ENCODE data around the gene DDX51. TPM values are rescaled to one million over a fixed set of nuclear protein-coding genes. Genes with fewer than 3 reads are reported as not detected.
"Not testable (repeated sequence)": the region's sequence is repeated elsewhere in the genome, so short reads cannot be mapped to it uniquely, and the experiment has no call there.

Gene DDX51
- total RNA-seq, 4 donors from 2014 or later = 9.1 to 12.8 (median 11.3) TPM

GRCh38 chr12:132108211-132108832, 35.8 kb downstream of the DDX51 start:
- H3K9me3 ChIP-seq = no peaks in the 10 kb centered on the region
- H3K27me3 ChIP-seq = no peaks in the 10 kb centered on the region
- no peaks in the 10 kb centered on the region for H3K4me1 ChIP-seq
- intact Hi-C loops (cut with DNase I) = no loop called here
- H3K27ac ChIP-seq (replicated peaks in 1 of 4) = no peak overlapping the region
- 78% methylated on average over 15 of the region's 16 CpGs for WGBS
- no peak for DNase-seq (ENCODE audit: extremely low spot score)
- no peak overlapping the region for H3K4me3 ChIP-seq
- TF ChIP-seq EP300 (IDR thresholded peaks at IDR 0.05) = no peak
- TF ChIP-seq POLR2A (IDR thresholded peaks at IDR 0.05; ENCODE audit: low read depth) = no peak
- TF ChIP-seq CTCF (IDR thresholded peaks at IDR 0.05) = no peak
- no peak for TF ChIP-seq POLR2AphosphoS5 (IDR thresholded peaks at IDR 0.05)
- peaks cover 28 to 89% (median 57%) of the 10 kb centered on the region in 4 donors for H3K36me3 ChIP-seq

- TF ChIP-seq EP300 (IDR thresholded peaks at IDR 0.05) (no peak), CTCF (IDR thresholded peaks at IDR 0.05) (no peak), POLR2AphosphoS5 (IDR thresholded peaks at IDR 0.05) (no peak), POLR2A (IDR thresholded peaks at IDR 0.05; ENCODE audit: low read depth) (no peak)
- H3K27ac ChIP-seq (replicated peaks in 1 of 4) = no peak overlapping the region
- no peaks in the 10 kb centered on the region for H3K27me3 ChIP-seq
- intact Hi-C loops (cut with DNase I) = no loop called here
- peaks cover 23 to 80% (median 51%) of the 10 kb centered on the region in 4 donors for H3K36me3 ChIP-seq
- WGBS = 97% methylated on average over 7 of the region's 7 CpGs
- no peaks in the 10 kb centered on the region for H3K9me3 ChIP-seq
- no peak for DNase-seq (ENCODE audit: extremely low spot score)
- H3K4me3 ChIP-seq = no peak overlapping the region
- no peaks in the 10 kb centered on the region for H3K4me1 ChIP-seq
Measured at GRCh38 chr12:132106921-132107320, 37.2 kb downstream of the DDX51 start.

- DNase-seq (ENCODE audit: extremely low spot score) = no peak
- WGBS = 93% methylated on average over 1 of the region's 6 CpGs
- intact Hi-C loops (cut with DNase I) = no loop called here
- Histone ChIP-seq H3K9me3 (no peaks in the 10 kb centered on the region), H3K4me1 (no peaks in the 10 kb centered on the region), H3K4me3 (no peak overlapping the region), H3K36me3 (peaks cover 20 to 72% (median 43%) of the 10 kb centered on the region in 4 donors), H3K27ac (replicated peaks in 1 of 4) (no peak overlapping the region), H3K27me3 (no peaks in the 10 kb centered on the region)
- no peak for TF ChIP-seq CTCF (IDR thresholded peaks at IDR 0.05)
- TF ChIP-seq POLR2A (IDR thresholded peaks at IDR 0.05; ENCODE audit: low read depth) = no peak
- TF ChIP-seq POLR2AphosphoS5 (IDR thresholded peaks at IDR 0.05) = no peak
- TF ChIP-seq EP300 (IDR thresholded peaks at IDR 0.05) = no peak
Measured at GRCh38 chr12:132105467-132105866, 38.7 kb downstream of the DDX51 start.

GRCh38 chr12:132103542-132104308, 40.4 kb downstream of the DDX51 start:
- TF ChIP-seq EP300 (IDR thresholded peaks at IDR 0.05) = no peak
- no peak for TF ChIP-seq POLR2A (IDR thresholded peaks at IDR 0.05; ENCODE audit: low read depth)
- no peak for TF ChIP-seq CTCF (IDR thresholded peaks at IDR 0.05)
- no peak for TF ChIP-seq POLR2AphosphoS5 (IDR thresholded peaks at IDR 0.05)
- no peaks in the 10 kb centered on the region for H3K27me3 ChIP-seq
- DNase-seq (ENCODE audit: extremely low spot score) = no peak
- no peak overlapping the region for H3K4me3 ChIP-seq
- no peak overlapping the region for H3K27ac ChIP-seq (replicated peaks in 1 of 4)
- intact Hi-C loops (cut with DNase I) = no loop called here
- no peaks in the 10 kb centered on the region for H3K9me3 ChIP-seq
- 94% methylated on average over 23 of the region's 26 CpGs for WGBS
- no peaks in the 10 kb centered on the region for H3K4me1 ChIP-seq
- H3K36me3 ChIP-seq = peaks cover 5 to 66% (median 39%) of the 10 kb centered on the region in 4 donors

GRCh38 chr12:132103072-132103471, 41.0 kb downstream of the DDX51 start:
- DNase-seq (ENCODE audit: extremely low spot score); H3K27me3 ChIP-seq; H3K4me3 ChIP-seq; intact Hi-C loops (cut with DNase I); H3K4me1 ChIP-seq; H3K27ac ChIP-seq (replicated peaks in 1 of 4); H3K9me3 ChIP-seq: not testable (repeated sequence)
- 80% methylated on average over 14 of the region's 14 CpGs for WGBS
- H3K36me3 ChIP-seq = peaks cover 0 to 62% (median 34%) of the 10 kb centered on the region in 4 donors

All from esophagus muscularis mucosa (tissue), 4 donors.